ENCODE measurements around the gene ASAH2B. TPM values are rescaled to one million over a fixed set of nuclear protein-coding genes. Genes with fewer than 3 reads are reported as not detected.

The ASAH2B gene
- total RNA-seq, 5 donors from 2014 or later (not counting 1 experiment from before 2014, with no cell fraction given), result 1.9 to 6.6 (median 4.4) TPM

GRCh38 chr10:50788951-50789945 is 49.5 kb downstream of the ASAH2B start:
- H3K27me3 ChIP-seq (replicated peaks in 1 of 2; ENCODE audit: control insufficient read depth in 2 of 2, extremely low read depth in 1 of 2, insufficient read depth in 2 of 2, low read length in 1 of 2), result no peaks in the 10 kb centered on the region
- H3K4me1 Mint-ChIP-seq, result peaks cover 8 to 13% (median 10%) of the 10 kb centered on the region in 3 donors
- DNase-seq (no peak), ATAC-seq (replicated peaks in 1 of 4) (no peak)
- no CpG with 5 or more reads among the region's 1 CpG for WGBS (ENCODE audit: insufficient coverage)
- H3K4me3 ChIP-seq (ENCODE audit: control insufficient read depth in 1 of 2, extremely low read depth in 1 of 2, low read length in 1 of 2), result no peak overlapping the region
- H3K4me1 ChIP-seq (ENCODE audit: control insufficient read depth in 1 of 2, extremely low read depth in 1 of 2, insufficient read depth in 2 of 2, low read length in 2 of 2), result peaks cover under 1 to 5% of the 10 kb centered on the region in 2 experiments
- ChIA-PET POLR2A (no interaction called here), CTCF (no interaction called here)
- peaks cover 0 to 14% (median 2%) of the 10 kb centered on the region in 3 donors for H3K9me3 Mint-ChIP-seq
- peaks cover 9% of the 10 kb centered on the region for H3K36me3 Mint-ChIP-seq
- H3K27me3 Mint-ChIP-seq, result peaks cover 10 to 17% of the 10 kb centered on the region in 2 donors
- H3K36me3 ChIP-seq (ENCODE audit: control insufficient read depth in 2 of 2, extremely low read depth in 1 of 2, insufficient read depth in 1 of 2, low read length in 1 of 2), result no peaks in the 10 kb centered on the region
- H3K9me3 ChIP-seq, result no peaks in the 10 kb centered on the region
- no peak overlapping the region for H3K4me3 Mint-ChIP-seq
- no peak overlapping the region for H3K27ac ChIP-seq (ENCODE audit: low read length)
- H3K27ac Mint-ChIP-seq, result no peak overlapping the region

- no peaks in the 10 kb centered on the region for H3K36me3 Mint-ChIP-seq
- no peak overlapping the region for H3K27ac ChIP-seq (ENCODE audit: low read length)
- ATAC-seq (replicated peaks in 1 of 4) (no peak), DNase-seq (no peak)
- no peaks in the 10 kb centered on the region for H3K9me3 ChIP-seq
- no peak overlapping the region for H3K27ac Mint-ChIP-seq
- H3K4me3 ChIP-seq (ENCODE audit: control insufficient read depth in 1 of 2, extremely low read depth in 1 of 2, low read length in 1 of 2), result no peak overlapping the region
- CTCF ChIA-PET, result no interaction called here
- POLR2A ChIA-PET, result no interaction called here
- no peaks in the 10 kb centered on the region for H3K9me3 Mint-ChIP-seq
- H3K27me3 ChIP-seq (replicated peaks in 1 of 2; ENCODE audit: control insufficient read depth in 2 of 2, extremely low read depth in 1 of 2, insufficient read depth in 2 of 2, low read length in 1 of 2), result no peaks in the 10 kb centered on the region
- H3K4me3 Mint-ChIP-seq, result no peak overlapping the region
- H3K36me3 ChIP-seq (ENCODE audit: control insufficient read depth in 2 of 2, extremely low read depth in 1 of 2, insufficient read depth in 1 of 2, low read length in 1 of 2), result no peaks in the 10 kb centered on the region
- H3K4me1 ChIP-seq (ENCODE audit: control insufficient read depth in 1 of 2, extremely low read depth in 1 of 2, insufficient read depth in 2 of 2, low read length in 2 of 2), result peaks cover 0 to 2% of the 10 kb centered on the region in 2 experiments
- H3K4me1 Mint-ChIP-seq, result no peaks in the 10 kb centered on the region
- peaks cover 22% of the 10 kb centered on the region in 2 donors for H3K27me3 Mint-ChIP-seq
Measured at GRCh38 chr10:50794490-50794889, 54.8 kb downstream of the ASAH2B start.

GRCh38 chr10:50796693-50797092 is 57.0 kb downstream of the ASAH2B start:
- DNase-seq (no peak), ATAC-seq (replicated peaks in 1 of 4) (no peak)
- peaks cover 0 to 2% of the 10 kb centered on the region in 2 experiments for H3K4me1 ChIP-seq (ENCODE audit: control insufficient read depth in 1 of 2, extremely low read depth in 1 of 2, insufficient read depth in 2 of 2, low read length in 2 of 2)
- WGBS (ENCODE audit: insufficient coverage), result no CpG with 5 or more reads among the region's 1 CpG
- ChIA-PET POLR2A (no interaction called here), CTCF (no interaction called here)
- H3K9me3 ChIP-seq, result no peaks in the 10 kb centered on the region
- H3K36me3 Mint-ChIP-seq, result no peaks in the 10 kb centered on the region
- H3K27me3 ChIP-seq (replicated peaks in 1 of 2; ENCODE audit: control insufficient read depth in 2 of 2, extremely low read depth in 1 of 2, insufficient read depth in 2 of 2, low read length in 1 of 2), result no peaks in the 10 kb centered on the region
- no peaks in the 10 kb centered on the region for H3K4me1 Mint-ChIP-seq
- no peak overlapping the region for H3K27ac Mint-ChIP-seq
- H3K4me3 Mint-ChIP-seq, result no peak overlapping the region
- no peak overlapping the region for H3K27ac ChIP-seq (ENCODE audit: low read length)
- H3K9me3 Mint-ChIP-seq, result no peaks in the 10 kb centered on the region
- H3K4me3 ChIP-seq (ENCODE audit: control insufficient read depth in 1 of 2, extremely low read depth in 1 of 2, low read length in 1 of 2), result no peak overlapping the region
- H3K27me3 Mint-ChIP-seq, result peaks cover 24 to 25% of the 10 kb centered on the region in 2 donors
- H3K36me3 ChIP-seq (ENCODE audit: control insufficient read depth in 2 of 2, extremely low read depth in 1 of 2, insufficient read depth in 1 of 2, low read length in 1 of 2), result no peaks in the 10 kb centered on the region

GRCh38 chr10:50798297-50798696 is 58.6 kb downstream of the ASAH2B start:
- Mint-ChIP-seq H3K27me3 (peaks cover 24 to 25% of the 10 kb centered on the region in 2 donors), H3K27ac (no peak overlapping the region), H3K9me3 (no peaks in the 10 kb centered on the region), H3K4me3 (no peak overlapping the region), H3K4me1 (no peaks in the 10 kb centered on the region), H3K36me3 (no peaks in the 10 kb centered on the region)
- ChIA-PET POLR2A (no interaction called here), CTCF (interaction anchor here in 1 of 2 donors (0.6 kb wide), 1 partner anchor 25 kb away, joined by 3 read pairs; no protein-coding TSS in a partner anchor)
- ATAC-seq (replicated peaks in 1 of 4) (no peak), DNase-seq (no peak)
- Histone ChIP-seq H3K4me1 (ENCODE audit: control insufficient read depth in 1 of 2, extremely low read depth in 1 of 2, insufficient read depth in 2 of 2, low read length in 2 of 2) (peaks cover 0 to 2% of the 10 kb centered on the region in 2 experiments), H3K9me3 (no peaks in the 10 kb centered on the region), H3K27me3 (replicated peaks in 1 of 2; ENCODE audit: control insufficient read depth in 2 of 2, extremely low read depth in 1 of 2, insufficient read depth in 2 of 2, low read length in 1 of 2) (no peaks in the 10 kb centered on the region), H3K36me3 (ENCODE audit: control insufficient read depth in 2 of 2, extremely low read depth in 1 of 2, insufficient read depth in 1 of 2, low read length in 1 of 2) (no peaks in the 10 kb centered on the region), H3K27ac (ENCODE audit: low read length) (no peak overlapping the region), H3K4me3 (ENCODE audit: control insufficient read depth in 1 of 2, extremely low read depth in 1 of 2, low read length in 1 of 2) (no peak overlapping the region)
- WGBS (ENCODE audit: insufficient coverage), result 60% methylated on average over 2 of the region's 3 CpGs

GRCh38 chr10:50799595-50799994 is 59.9 kb downstream of the ASAH2B start:
- no peaks in the 10 kb centered on the region for H3K9me3 ChIP-seq
- no peaks in the 10 kb centered on the region for H3K4me1 ChIP-seq (ENCODE audit: control insufficient read depth in 1 of 2, extremely low read depth in 1 of 2, insufficient read depth in 2 of 2, low read length in 2 of 2)
- WGBS (ENCODE audit: insufficient coverage), result no CpG with 5 or more reads among the region's 1 CpG
- no peak overlapping the region for H3K27ac Mint-ChIP-seq
- POLR2A ChIA-PET, result no interaction called here
- H3K36me3 ChIP-seq (ENCODE audit: control insufficient read depth in 2 of 2, extremely low read depth in 1 of 2, insufficient read depth in 1 of 2, low read length in 1 of 2), result no peaks in the 10 kb centered on the region
- DNase-seq, result no peak
- no peak overlapping the region for H3K4me3 ChIP-seq (ENCODE audit: control insufficient read depth in 1 of 2, extremely low read depth in 1 of 2, low read length in 1 of 2)
- no peak overlapping the region for H3K4me3 Mint-ChIP-seq
- no peaks in the 10 kb centered on the region for H3K9me3 Mint-ChIP-seq
- peaks cover 17 to 22% of the 10 kb centered on the region in 2 donors for H3K27me3 Mint-ChIP-seq
- ATAC-seq (replicated peaks in 1 of 4), result no peak
- CTCF ChIA-PET, result no interaction called here
- no peak overlapping the region for H3K27ac ChIP-seq (ENCODE audit: low read length)
- no peaks in the 10 kb centered on the region for H3K36me3 Mint-ChIP-seq
- no peaks in the 10 kb centered on the region for H3K4me1 Mint-ChIP-seq
- H3K27me3 ChIP-seq (replicated peaks in 1 of 2; ENCODE audit: control insufficient read depth in 2 of 2, extremely low read depth in 1 of 2, insufficient read depth in 2 of 2, low read length in 1 of 2), result no peaks in the 10 kb centered on the region

DNA sequence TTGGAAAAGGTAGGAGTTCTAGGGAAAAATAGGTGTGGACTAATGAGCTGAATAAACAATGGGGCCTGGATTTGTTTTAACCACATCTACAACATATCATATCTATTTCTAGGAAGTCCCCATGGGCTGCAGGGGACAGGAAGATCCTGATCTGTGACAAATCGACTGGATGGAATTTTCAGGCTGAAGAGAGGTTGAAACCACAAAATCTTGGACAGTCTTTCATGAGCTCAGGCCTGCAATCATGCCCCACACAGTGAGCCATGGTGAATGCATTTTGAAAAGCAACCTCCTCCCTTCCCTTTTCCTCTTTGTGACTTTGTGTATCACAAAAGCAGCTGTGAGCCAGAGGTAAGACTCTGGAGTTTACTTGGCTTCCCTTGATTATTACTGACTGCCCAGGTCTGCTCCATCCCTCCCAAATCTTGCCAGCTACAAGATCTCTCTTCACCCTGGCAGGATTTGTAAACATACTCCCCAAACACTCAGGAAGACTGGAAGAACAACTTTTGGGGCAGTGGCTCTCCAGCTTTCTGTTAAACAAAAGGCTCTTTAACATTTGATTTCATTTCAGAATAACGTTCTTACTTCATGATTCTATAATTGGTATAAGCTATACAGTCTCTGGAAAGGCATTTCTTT is 66.4 kb downstream of the ASAH2B start:
- no peaks in the 10 kb centered on the region for H3K9me3 ChIP-seq
- no peaks in the 10 kb centered on the region for H3K36me3 ChIP-seq (ENCODE audit: control insufficient read depth in 2 of 2, extremely low read depth in 1 of 2, insufficient read depth in 1 of 2, low read length in 1 of 2)
- no peak overlapping the region for H3K4me3 ChIP-seq (ENCODE audit: control insufficient read depth in 1 of 2, extremely low read depth in 1 of 2, low read length in 1 of 2)
- Mint-ChIP-seq H3K27ac (no peak overlapping the region), H3K4me3 (no peak overlapping the region), H3K36me3 (no peaks in the 10 kb centered on the region), H3K27me3 (peaks cover 0 to 8% of the 10 kb centered on the region in 2 donors), H3K9me3 (no peaks in the 10 kb centered on the region), H3K4me1 (no peaks in the 10 kb centered on the region)
- POLR2A ChIA-PET, result interaction anchor here in 1 of 2 donors (0.6 kb wide), 1 partner anchor 85 kb away, joined by 5 read pairs; no protein-coding TSS in a partner anchor
- no peak overlapping the region for H3K27ac ChIP-seq (ENCODE audit: low read length)
- CTCF ChIA-PET, result no interaction called here
- DNase-seq (no peak), ATAC-seq (replicated peaks in 1 of 4) (no peak)
- peaks cover 0 to 2% of the 10 kb centered on the region in 2 experiments for H3K27me3 ChIP-seq (replicated peaks in 1 of 2; ENCODE audit: control insufficient read depth in 2 of 2, extremely low read depth in 1 of 2, insufficient read depth in 2 of 2, low read length in 1 of 2)
- H3K4me1 ChIP-seq (ENCODE audit: control insufficient read depth in 1 of 2, extremely low read depth in 1 of 2, insufficient read depth in 2 of 2, low read length in 2 of 2), result no peaks in the 10 kb centered on the region
- WGBS (ENCODE audit: insufficient coverage), result 33% methylated on average over 1 of the region's 2 CpGs

All from T-cell (primary cell).